Right renal pelvis (tissue), 4 donors: ENCODE data around the gene NABP1. TPM values are rescaled to one million over a fixed set of nuclear protein-coding genes. Genes with fewer than 3 reads are reported as not detected.

Experiments
- DNase-seq, 4 donors: peaks; one replicate each; pipeline ENCODE4 v3.0.0-alpha.2; 2013; ENCODE audit warnings: low read depth in 4 of 4, low spot score in 3 of 4, missing footprints in 1 of 4
- polyA plus RNA-seq, 4 donors: library from polyadenylated mRNA; unstranded; fragments of 120-200 nt; gene quantifications; one replicate each; pipeline ENCODE4 v1.2.1, GENCODE V29; 2013; ENCODE audit not compliant: insufficient read length in 4 of 4

Gene NABP1
- polyA plus RNA-seq, 4 donors: 28.9 to 41.0 (median 34.8) TPM

DNA sequence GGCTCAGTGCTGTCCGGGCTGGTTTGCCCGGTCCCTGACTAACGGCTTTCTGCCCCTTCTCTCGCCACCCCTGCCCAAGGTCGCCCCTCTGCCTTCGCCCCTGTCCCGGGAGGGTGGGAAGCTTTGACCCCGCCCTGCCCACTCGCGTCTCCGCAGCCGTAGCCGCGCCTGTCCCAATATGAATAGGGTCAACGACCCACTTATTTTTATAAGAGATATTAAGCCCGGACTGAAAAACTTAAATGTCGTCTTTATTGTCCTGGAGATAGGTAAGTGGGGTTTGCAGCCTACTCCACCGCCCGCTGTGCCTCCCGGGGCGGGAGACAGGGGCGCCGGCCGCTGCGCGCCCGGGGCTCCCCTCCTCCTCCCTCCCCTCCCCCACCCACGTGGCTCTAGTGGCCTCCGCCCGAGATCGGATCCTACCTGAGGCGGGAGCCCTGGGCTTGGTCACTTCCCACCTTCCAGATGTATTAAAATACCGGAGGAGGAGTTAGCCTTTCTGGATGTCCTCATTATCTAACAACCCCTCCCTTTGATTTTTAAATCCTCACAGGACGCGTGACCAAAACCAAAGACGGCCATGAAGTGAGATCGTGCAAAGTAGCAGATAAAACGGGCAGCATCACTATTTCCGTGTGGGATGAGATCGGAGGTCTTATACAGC, 633 bp downstream of the NABP1 start:
- DNase-seq: peak in 1 of 4 donors; percentile 20

DNA sequence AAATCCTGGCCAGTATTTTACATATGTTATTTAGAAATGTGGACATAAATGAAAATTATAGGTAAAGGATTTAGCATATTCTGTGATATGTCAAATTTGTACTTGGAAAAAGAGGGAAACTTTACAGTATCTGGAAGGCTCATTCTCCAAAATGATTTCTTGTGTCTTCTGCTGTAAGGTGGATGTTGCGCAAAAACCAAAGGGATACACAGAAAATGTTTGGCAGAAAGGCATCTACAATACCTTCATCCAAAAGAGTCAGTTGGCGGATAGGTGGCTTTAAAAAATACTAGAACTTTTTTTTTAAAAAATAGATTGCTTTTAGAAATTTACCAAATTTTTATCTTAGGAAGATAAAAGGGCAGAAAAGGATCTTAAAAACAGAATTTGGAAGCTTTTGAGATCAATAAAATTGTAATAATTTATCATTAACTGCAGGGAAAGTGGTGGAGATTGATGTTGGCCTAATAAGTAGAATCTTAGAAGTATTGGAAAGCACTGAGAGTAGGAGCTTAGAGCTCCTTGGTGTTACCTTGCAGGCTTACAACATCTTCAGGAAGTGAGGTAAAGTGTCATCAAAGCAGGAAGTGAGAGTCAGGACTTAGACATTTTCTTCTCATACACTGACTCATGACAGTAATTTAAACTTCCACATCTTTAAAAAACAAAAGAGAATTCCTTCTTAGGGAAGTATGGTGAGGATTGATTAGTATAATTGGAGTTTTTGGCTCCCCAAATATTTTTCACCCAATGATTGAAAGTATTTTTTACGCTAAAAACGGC, 2.1 kb downstream of the NABP1 start:
- no peak for DNase-seq

DNA sequence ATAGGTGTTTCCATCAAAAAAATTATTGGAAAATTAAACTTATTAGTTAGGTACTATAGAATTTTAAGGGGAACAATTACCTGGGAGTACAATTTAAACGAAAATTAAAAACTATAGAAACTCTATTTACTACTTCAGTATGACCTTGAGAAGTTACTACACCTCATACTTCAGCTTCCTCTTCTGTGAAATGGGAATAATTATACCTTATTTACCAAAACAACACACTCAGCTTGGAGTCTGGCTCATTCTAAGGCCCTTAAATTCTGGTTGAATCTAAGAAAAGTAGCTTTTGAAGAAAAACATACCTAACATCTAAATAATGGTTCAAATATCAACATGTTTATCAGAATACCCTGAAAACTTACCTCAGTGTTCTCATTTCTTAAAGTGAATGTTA, 2.7 kb downstream of the NABP1 start:
- no peak for DNase-seq

DNA sequence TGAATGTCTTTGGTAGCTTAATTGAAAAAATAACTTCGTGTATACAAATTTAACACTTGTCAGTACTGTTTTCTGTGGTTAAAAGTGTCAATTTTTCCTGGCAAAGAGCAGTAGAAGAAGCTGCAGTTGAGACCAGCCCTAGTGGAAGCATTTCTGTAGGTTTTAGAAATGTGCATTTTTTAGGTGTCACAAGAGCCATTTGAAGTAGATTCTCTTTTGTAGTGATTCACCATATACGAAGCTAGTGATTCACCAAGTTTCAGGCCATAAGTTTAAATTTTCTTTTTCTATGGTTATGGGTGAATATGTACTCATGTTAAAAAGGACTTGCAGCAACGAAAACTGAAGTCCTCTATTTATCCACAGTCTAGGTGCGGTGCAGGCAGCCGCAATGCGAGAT, 4.2 kb downstream of the NABP1 start:
- DNase-seq: no peak

DNA sequence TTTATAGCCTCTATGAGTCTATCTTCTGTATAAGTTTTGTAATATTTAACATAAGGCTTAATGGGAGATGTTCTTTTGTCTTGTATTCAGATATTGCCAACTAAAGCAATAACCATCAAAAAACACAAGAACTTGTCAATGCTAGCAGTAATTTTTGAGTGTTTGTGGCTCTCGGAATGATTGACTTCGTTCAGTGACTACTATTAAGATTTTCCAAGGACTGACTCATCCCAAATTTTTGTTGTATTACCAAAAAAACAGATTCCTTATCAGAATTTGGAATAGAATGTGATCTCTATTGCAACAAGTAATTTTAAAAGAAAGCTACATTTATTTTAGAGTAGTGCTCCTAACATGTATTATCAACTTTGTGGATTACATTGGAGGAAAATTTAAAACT, 8.1 kb downstream of the NABP1 start:
- DNase-seq: no peak

DNA sequence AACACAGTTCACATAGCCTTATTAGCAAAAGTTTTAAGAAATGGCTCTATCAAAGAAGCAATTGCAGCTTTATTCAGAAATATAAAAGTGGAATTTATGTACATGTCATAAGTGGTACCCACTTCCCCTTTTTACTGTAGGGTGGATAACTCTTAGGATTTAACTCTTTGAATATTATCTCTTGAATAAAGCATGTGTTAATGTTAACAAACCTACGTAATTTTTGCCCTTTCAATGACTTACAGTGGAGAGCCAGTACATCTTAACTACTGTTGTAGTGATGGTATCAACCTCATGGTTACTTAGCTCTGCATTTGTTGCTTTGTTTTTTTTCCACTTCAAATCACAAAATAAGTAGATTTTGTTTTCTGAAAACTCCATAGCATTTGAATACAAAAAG, 8.8 kb downstream of the NABP1 start:
- DNase-seq: no peak

DNA sequence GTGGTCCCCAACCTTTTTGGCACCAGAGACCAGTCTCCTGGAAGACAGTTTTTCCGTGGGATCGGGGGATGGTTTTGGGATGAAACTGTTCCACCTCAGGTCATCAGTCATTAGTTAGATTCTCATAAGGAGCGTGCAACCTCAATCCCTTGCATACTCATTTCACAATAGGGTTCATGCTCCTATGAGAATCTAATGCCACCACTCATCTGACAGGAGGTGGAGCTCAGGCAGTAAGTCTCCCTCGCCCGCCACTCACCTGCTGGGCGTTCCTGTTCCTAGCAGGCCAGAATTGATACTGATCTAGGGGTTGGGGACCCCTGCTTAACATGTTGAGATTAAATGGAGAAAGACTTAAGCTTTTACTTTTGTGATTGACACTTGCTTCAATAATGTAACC, 9.9 kb downstream of the NABP1 start:
- DNase-seq: no peak

DNA sequence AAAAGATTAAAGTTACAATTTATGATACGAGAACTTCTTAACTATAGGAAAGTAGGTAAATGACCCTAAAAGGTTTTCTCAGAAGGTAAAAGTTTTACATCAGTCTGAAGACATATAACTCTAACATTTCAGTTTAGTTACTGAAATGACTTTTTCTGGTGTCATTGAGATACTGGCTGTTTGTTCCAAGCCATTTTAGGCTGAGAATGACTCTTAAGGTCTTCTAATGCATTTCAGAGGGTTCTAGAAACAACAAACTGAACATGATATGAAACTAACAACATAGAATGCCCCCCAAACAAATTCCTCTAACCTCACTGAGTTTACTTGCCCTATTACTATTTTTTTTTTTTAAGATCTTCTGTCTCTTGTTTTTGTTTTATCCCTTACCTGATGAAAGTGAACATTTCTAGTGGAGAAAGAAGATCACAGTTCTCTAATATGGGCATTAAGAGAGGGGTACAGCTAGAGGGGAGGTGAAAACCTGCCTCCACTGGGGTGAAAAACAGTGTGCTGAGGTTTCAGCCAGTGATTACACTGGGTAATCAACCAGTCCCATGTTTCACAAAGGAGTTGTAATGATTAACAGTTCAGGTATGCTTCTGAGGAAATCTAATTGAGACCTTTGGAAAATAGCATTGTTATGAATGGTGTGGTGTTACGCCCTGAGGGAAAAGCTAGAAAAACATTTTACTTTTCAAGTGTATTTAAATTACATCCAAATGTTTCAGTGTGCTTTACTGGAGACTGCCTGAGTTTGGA, 11.2 kb downstream of the NABP1 start:
- DNase-seq: peak in 1 of 4 donors; percentile 47

DNA sequence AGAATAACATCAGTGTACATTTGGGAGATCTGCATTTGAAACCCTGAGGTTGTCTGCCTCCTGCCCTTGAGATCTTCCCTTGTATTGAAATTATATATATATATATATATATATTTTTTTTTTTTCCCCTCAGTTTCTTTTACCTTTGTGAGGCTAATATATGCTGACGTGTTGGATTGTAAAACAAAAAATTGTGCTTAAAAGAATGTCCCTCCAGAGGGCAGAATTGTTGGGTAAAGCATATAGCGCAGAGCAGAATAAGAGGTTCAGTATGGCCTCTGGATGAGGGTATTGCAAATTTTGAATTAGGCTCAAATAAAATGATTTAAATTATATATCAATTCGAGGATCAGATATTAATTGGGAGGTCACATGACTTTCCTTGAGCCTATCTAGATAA, 12.4 kb downstream of the NABP1 start:
- no peak for DNase-seq

DNA sequence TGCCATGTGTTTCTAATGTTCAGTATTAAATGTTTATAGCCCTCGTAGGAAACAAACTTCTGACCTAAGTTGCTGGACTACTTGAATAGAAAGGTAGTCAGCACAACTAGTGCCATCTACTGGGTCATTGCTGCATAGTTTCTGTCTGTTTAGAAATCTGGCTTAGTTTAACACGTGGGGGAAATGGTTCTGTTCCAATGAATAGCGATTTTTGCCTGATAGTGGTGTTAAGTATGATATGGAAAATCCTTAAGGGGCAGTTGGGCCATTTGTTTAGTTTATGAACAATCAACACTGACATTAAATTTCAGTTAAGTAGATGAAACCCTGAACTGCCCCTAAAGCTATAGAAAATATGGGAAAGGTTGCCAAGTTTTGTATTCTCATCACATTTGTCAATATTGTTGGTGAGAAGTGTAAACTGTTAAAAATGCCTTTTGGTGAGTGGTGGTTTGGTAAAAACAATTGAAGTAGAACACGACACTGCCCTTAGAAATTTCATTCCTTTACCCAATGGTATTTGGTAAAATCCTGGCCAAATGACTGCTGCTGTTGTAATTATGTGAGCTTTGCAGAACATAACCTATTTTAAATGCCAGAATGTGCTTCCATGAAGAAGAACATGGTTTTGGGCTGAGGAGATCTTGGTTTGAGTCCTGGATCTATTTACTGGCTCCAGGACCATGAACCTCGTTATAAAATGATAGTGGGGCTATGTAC, 13.2 kb downstream of the NABP1 start:
- peak in 2 of 4 donors; percentile 35 to 59 for DNase-seq

DNA sequence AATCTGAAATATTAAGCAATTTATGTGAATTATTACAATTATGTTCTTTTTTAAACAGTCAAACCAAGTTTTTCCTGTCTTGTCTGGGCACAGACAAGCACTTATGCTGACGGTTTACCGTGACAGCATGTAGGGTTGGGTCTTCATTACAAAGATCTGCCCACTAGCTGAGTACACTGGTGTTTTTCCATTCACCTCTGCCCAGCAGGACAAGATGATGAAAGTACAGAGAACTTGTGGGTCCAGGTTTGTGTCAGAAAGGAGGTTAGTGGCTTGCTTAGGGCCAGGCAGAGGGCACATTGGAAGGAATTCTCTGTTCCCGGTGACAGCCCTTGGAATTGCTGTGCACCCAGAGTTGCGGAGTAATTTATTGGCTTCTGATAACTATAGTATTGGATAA, 14.0 kb downstream of the NABP1 start:
- DNase-seq: no peak

DNA sequence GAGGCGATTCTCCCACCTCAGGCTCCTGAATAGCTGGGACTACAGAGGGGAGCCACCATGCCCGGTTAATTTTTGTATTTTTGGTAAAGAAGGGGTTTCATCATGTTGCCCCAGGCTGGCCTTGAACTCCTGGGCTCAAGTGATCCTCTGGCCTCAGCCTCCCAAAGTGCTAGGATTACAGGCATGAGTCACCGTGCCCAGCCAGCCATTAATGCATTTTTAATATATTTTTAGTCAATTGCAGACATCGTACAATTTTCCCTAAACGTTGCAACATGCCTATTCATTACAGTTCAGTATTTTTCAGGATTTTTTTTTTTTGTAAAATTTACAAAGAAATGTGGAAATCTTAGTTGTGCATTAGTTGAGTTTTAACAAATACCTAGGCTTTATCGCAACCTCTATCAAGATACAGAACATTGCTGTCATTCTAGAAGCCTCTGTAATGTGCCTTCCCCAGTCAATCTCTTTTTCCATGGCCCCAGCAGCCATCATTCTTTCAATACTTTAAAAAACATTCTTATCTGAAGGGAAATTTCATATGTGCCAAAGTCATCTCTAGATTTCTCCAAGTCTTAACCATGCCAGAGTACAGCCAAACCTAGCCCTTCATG, 14.7 kb downstream of the NABP1 start:
- DNase-seq: no peak

DNA sequence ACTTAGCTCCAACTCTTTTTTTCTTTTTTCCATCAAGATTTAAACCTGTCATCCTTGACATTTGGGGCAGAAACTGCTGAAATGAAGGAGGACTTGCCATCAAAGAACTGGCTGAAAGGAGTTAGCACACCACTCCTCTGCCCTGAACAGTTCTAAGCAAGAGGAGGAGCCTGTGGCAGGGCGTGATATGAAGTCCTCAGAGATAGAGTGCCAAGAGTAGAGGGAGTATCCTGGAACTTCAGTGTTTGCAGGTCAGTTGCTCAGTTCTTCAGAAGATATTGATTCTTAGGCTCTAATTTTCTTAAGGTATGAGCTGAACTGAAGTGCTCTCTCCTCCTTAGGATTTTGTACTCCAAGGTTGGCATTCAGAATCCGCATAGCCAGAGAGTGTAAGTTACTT, 15.2 kb downstream of the NABP1 start:
- DNase-seq: no peak

DNA sequence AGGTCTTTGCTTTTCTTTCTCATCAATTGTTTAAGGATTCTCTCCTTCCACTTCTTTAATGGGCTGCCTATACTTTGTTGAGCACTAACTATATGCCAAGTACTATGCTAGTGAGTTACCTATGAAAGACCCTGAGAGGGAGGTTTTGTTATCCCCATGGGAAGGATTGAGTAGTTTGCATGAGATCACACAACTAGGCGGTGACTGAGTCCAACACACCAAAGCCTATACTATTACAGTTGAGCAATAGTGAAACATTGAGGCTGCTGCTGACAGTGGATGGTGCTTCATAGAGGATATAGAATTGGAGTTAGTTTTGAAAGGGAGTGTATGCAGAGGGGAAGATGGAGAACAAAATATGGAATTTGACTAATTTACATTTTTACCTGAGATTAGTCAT, 15.8 kb downstream of the NABP1 start:
- DNase-seq: no peak

DNA sequence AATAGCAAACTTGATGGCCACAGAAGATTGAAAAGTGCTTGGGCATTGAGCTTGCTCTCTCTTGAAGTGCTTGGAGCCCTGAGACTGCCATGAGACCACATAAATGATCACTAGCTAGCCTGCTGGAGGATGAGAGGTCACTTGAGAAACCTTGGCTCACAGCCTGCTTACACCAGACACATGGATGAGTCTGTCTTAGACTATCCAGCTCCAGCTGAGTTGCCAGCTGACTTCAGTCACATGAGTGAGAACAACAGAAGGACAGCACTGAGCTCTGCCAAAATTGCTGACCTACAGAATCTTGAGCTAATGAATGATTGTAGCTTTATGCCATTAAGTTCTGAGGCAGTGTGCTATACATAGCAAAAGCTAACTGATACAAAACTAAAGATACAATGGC, 18.1 kb downstream of the NABP1 start:
- DNase-seq: no peak

DNA sequence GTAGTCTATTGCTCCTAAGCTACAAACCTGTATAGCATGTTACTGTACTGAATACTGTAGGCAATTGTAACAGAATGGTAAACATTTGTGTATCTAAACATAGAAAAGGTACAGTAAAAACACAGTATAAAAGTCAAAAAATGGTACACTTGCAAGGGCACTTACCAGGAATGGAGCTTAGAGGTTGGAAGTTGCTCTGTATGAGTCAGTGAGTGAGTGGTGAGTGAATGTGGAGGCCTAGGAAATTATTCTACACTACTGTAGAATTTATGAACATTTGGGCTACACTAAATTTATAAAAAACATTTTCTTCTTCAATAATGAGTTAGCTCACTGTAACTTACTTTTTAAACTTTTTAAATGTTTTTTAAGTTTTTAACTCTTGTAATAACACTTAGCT, 19.0 kb downstream of the NABP1 start:
- no peak for DNase-seq

DNA sequence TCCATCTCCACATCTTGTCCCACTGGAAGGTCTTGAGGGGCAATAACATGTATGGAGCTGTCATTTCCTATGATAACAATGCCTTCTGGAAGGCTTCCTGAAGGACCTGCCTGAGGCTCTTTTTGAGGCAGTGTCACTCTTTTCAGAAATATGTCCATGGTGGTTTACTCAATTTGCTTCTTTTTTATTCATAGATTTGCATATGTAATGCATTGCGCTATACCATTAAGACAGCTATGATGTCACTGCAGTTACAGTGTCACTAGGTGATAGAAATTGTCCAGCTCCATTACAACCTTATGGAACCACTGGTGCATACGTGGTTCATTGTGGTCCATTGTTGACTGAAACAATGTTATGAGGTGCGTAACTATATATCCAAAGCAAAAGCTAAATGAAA, 19.9 kb downstream of the NABP1 start:
- DNase-seq: no peak

DNA sequence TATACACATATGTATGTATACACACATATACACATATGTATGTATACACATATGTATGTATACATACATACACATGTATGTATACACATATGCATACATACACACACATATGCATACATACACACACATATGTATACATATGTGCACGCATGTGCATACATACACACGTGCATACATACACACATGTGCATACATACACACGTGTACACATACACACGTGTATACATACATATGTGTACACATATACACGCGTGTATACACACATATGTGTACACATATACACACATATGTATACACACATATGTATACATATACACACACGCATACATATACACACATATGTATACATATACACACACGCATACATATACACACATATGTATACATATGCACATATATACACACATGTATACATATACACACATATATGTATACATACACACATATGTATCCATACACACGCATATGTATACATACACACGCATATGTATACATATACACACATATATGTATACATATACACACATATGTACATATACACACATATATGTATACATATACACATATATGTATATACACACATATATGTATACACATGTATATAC, 21.5 kb downstream of the NABP1 start:
- no peak for DNase-seq

DNA sequence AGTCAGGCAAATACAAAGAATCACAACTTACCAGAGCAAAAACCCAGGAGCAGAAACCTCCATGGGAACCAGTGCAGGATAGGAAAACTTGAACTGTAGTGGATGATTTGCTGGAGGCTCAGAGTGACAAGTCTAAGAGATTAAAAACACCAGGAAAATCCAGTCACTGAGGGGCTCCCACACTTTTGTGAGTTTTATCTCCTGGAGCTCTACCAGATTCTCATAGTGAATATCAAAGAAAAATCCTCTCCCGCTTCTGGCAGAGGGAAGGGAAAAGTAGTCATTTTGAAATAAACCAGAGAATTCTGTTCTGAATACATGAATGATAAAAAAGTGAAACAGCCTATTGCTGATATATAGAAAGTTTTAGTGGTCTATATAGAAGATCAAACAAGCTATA, 23.1 kb downstream of the NABP1 start:
- DNase-seq: no peak

DNA sequence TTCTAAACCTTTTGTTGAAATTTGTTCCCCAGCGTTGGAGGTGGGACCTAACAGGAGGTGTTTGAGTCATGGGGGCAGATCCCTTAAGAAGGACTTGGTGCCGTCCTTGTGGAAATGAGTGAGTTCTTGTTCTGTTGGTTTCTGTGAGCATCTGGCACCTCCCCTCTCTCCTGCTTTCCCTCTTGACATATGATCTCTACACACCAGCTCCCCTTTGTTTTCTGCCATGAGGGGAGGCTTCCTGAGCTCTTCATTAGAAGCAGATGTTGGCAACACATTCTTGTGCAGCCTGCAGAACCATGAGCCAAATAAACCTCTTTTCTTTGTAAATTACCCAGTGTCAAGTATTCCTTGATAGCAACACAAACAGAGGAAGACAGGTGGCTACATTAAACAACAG, 23.8 kb downstream of the NABP1 start:
- DNase-seq: no peak
